Smooth muscle cell (in vitro differentiated cells): Measurements from ENCODE around the gene ASTN2. TPM values are rescaled to one million over a fixed set of nuclear protein-coding genes. Genes with fewer than 3 reads are reported as not detected.

ENCODE experiments used
- DNase-seq: peaks from one replicate; lab custom pipeline; 2025; ENCODE audit not compliant: unreplicated experiment; lab: John Stamatoyannopoulos, UW
- H2AFZ ChIP-seq: fragments of 200-600 bp; sonication (generic); 2 replicates; pipeline ENCODE4 v1.6.0; 2016; ENCODE audit warnings: antibody characterized with exemption, low read depth, mild to moderate bottlenecking
- H3F3A ChIP-seq: fragments of 200-600 bp; sonication (generic); 2 replicates; pipeline ENCODE4 v1.6.0; 2017; ENCODE audit warnings: antibody characterized with exemption, low read depth
- H3K27ac ChIP-seq: fragments of 200-600 bp; sonication (generic); 2 replicates; pipeline ENCODE4 v1.5.1; 2016; ENCODE audit warnings: low read depth, mild to moderate bottlenecking
- H3K27me3 ChIP-seq: fragments of 200-600 bp; sonication (generic); 2 replicates; pipeline ENCODE4 v1.6.1; 2016; ENCODE audit warnings: low read depth, mild to moderate bottlenecking
- H3K36me3 ChIP-seq: fragments of 200-600 bp; sonication (generic); 2 replicates; pipeline ENCODE4 v1.5.1; 2016; ENCODE audit warnings: low read depth
- H3K4me1 ChIP-seq: fragments of 200-600 bp; sonication (generic); 2 replicates; pipeline ENCODE4 v1.5.1; 2016; ENCODE audit warnings: low read depth
- H3K4me2 ChIP-seq: fragments of 200-600 bp; sonication (generic); 2 replicates; pipeline ENCODE4 v1.6.0; 2016; ENCODE audit warnings: mild to moderate bottlenecking
- H3K4me3 ChIP-seq: fragments of 200-600 bp; sonication (generic); 2 replicates; pipeline ENCODE4 v1.5.1; 2016; ENCODE audit warnings: mild to moderate bottlenecking
- H3K79me2 ChIP-seq: fragments of 200-600 bp; sonication (generic); 2 replicates; pipeline ENCODE4 v1.6.0; 2016; ENCODE audit warnings: low read depth, mild to moderate bottlenecking
- H3K9ac ChIP-seq: fragments of 200-600 bp; sonication (generic); 2 replicates; pipeline ENCODE4 v1.6.0; 2016; ENCODE audit warnings: low read depth
- H3K9me3 ChIP-seq: fragments of 200-600 bp; sonication (generic); replicated peaks from 2 replicates; pipeline ENCODE4 v1.5.1; 2016; ENCODE audit warnings: low read depth
- H4K20me1 ChIP-seq: fragments of 200-600 bp; sonication (generic); 2 replicates; pipeline ENCODE4 v1.6.0; 2016; ENCODE audit warnings: low read depth
- CTCF ChIP-seq: fragments of 200-600 bp; sonication (generic); IDR thresholded peaks from 2 replicates; pipeline ENCODE4 v1.5.1; 2017; ENCODE audit warnings: borderline replicate concordance, mild to moderate bottlenecking, antibody characterized with exemption; ENCODE audit not compliant: insufficient read depth, poor library complexity, severe bottlenecking
- WGBS: methylation state at CpG from one replicate; pipeline ENCODE4 v1.1.7; 2016; ENCODE audit warnings: low lambda C conversion rate; 5-methylcytosine and 5-hydroxymethylcytosine counted together
- polyA plus RNA-seq: library from polyadenylated mRNA; unstranded; fragments of >200 nt; fragmentation: Nextera tagmentation; extraction: Ambion mirVana; gene quantifications from 2 replicates; pipeline ENCODE4 v1.2.1, GENCODE V29; 2016
- total RNA-seq: library from RNA; depleted of rRNA; stranded (reverse); fragments of >200 nt; gene quantifications from 2 replicates; pipeline ENCODE4 v1.2.3, GENCODE V29; 2014

The ASTN2 gene
- total and polyA plus RNA-seq, 2 experiments from 2014 or later: 6.5 to 6.7 TPM

- Histone ChIP-seq H3K4me1 (no peaks in the 10 kb centered on the region), H3K9ac (no peak overlapping the region), H3K36me3 (no peaks in the 10 kb centered on the region), H3K79me2 (no peaks in the 10 kb centered on the region), H3K9me3 (no peaks in the 10 kb centered on the region), H3F3A (no peaks in the 10 kb centered on the region), H3K27me3 (no peaks in the 10 kb centered on the region), H2AFZ (no peak overlapping the region), H3K4me3 (no peak overlapping the region), H3K4me2 (no peak overlapping the region), H3K27ac (no peak overlapping the region), H4K20me1 (no peaks in the 10 kb centered on the region)
- WGBS: 94% methylated on average over 1 of the region's 1 CpG
- TF ChIP-seq CTCF: no peak
- no peak for DNase-seq
Observed at GRCh38 chr9:116815835-116816234, 599.0 kb downstream of the ASTN2 start.

GRCh38 chr9:116813031-116813300 is 601.9 kb downstream of the ASTN2 start:
- no peak for DNase-seq
- 75% methylated on average over 1 of the region's 1 CpG for WGBS
- no peaks in the 10 kb centered on the region for H3K9me3 ChIP-seq

GRCh38 chr9:116812231-116813030 is 602.4 kb downstream of the ASTN2 start:
- no peak overlapping the region for H2AFZ ChIP-seq
- H3K27ac ChIP-seq: peak overlapping the region; percentile 45
- no peaks in the 10 kb centered on the region for H3K36me3 ChIP-seq
- H3K4me3 ChIP-seq: no peak overlapping the region
- H3K4me2 ChIP-seq: peak overlapping the region; percentile 60
- no peaks in the 10 kb centered on the region for H3F3A ChIP-seq
- H3K79me2 ChIP-seq: no peaks in the 10 kb centered on the region
- DNase-seq: no peak
- TF ChIP-seq CTCF: no peak
- H3K9ac ChIP-seq: no peak overlapping the region
- no peaks in the 10 kb centered on the region for H3K4me1 ChIP-seq
- H3K27me3 ChIP-seq: no peaks in the 10 kb centered on the region
- 27% methylated on average over 7 of the region's 7 CpGs for WGBS
- H4K20me1 ChIP-seq: no peaks in the 10 kb centered on the region
- no peaks in the 10 kb centered on the region for H3K9me3 ChIP-seq

More at GRCh38 chr9:116813031-116813300, 601.9 kb downstream of the ASTN2 start:
- Histone ChIP-seq H3K4me1 (no peaks in the 10 kb centered on the region), H3K27ac (peak overlapping the region; percentile 45), H2AFZ (no peak overlapping the region), H3K9ac (no peak overlapping the region), H3K4me3 (no peak overlapping the region), H3F3A (no peaks in the 10 kb centered on the region), H3K4me2 (peak overlapping the region; percentile 60), H4K20me1 (no peaks in the 10 kb centered on the region), H3K79me2 (no peaks in the 10 kb centered on the region), H3K36me3 (no peaks in the 10 kb centered on the region), H3K27me3 (no peaks in the 10 kb centered on the region)
- TF ChIP-seq CTCF: no peak

GRCh38 chr9:116809656-116810055 is 605.2 kb downstream of the ASTN2 start:
- Histone ChIP-seq H3K27ac (no peak overlapping the region), H3F3A (no peaks in the 10 kb centered on the region), H3K4me2 (no peak overlapping the region), H3K4me1 (no peaks in the 10 kb centered on the region), H3K9ac (no peak overlapping the region), H4K20me1 (no peaks in the 10 kb centered on the region), H3K27me3 (no peaks in the 10 kb centered on the region), H3K9me3 (no peaks in the 10 kb centered on the region), H2AFZ (no peak overlapping the region), H3K36me3 (no peaks in the 10 kb centered on the region), H3K79me2 (no peaks in the 10 kb centered on the region), H3K4me3 (no peak overlapping the region)
- no peak for TF ChIP-seq CTCF
- no peak for DNase-seq
- 83% methylated on average over 5 of the region's 5 CpGs for WGBS
